Keratinocyte (primary cell): ENCODE data around the gene TACC3.

Source experiments
- EZH2 ChIP-seq: IDR thresholded peaks from one replicate; pipeline ENCODE4 v1.6.1; 2012; ENCODE audit warnings: inconsistent platforms, mild to moderate bottlenecking, low read length, moderate library complexity
- TF ChIP-seq, protein P1 (sequence below), 3 experiments: IDR thresholded peaks in 1 of 3; conservative IDR thresholded peaks in 1 of 3; optimal IDR thresholded peaks in 1 of 3; 2 replicates in 2 of 3; 3 replicates in 1 of 3; pipeline versions ENCODE3 to v1.5.1; 2011; ENCODE audit warnings: low read length in 3 of 3, mild to moderate bottlenecking in 3 of 3, moderate library complexity in 2 of 3, control low read depth in 1 of 3, inconsistent platforms in 1 of 3; ENCODE audit not compliant: insufficient read depth in 2 of 3; ENCODE audit errors: extremely low read depth in 1 of 3

DNA sequence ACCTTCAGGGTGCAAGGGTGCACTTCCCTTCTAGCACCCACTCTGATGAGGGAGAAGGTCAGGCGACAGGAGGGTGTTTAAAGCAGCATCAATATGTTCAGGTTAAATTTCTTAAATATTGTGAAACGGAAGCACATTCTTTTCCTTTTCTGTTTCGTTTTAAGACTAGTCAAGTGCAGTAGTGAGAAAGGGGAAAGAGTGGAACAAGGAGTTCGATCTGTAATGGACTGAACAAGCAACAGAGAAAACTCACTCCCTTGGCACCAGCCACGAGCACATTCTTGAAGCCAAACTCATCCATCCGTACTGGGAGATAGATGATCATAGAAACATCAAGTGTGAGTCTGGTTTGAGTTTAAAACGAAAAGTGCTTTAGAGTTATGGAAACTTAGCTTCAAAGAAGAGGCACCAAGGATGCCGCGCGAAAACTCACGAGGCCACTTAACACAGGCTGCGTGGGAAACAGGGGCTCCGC is 38.0 kb upstream of the TACC3 start:
- TF ChIP-seq, protein P1, sequence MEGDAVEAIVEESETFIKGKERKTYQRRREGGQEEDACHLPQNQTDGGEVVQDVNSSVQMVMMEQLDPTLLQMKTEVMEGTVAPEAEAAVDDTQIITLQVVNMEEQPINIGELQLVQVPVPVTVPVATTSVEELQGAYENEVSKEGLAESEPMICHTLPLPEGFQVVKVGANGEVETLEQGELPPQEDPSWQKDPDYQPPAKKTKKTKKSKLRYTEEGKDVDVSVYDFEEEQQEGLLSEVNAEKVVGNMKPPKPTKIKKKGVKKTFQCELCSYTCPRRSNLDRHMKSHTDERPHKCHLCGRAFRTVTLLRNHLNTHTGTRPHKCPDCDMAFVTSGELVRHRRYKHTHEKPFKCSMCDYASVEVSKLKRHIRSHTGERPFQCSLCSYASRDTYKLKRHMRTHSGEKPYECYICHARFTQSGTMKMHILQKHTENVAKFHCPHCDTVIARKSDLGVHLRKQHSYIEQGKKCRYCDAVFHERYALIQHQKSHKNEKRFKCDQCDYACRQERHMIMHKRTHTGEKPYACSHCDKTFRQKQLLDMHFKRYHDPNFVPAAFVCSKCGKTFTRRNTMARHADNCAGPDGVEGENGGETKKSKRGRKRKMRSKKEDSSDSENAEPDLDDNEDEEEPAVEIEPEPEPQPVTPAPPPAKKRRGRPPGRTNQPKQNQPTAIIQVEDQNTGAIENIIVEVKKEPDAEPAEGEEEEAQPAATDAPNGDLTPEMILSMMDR (optimal IDR thresholded peaks at IDR 0.05 in 1 of 3, IDR thresholded peaks at IDR 0.05 in 1 of 3, conservative IDR thresholded peaks at IDR 0.05 in 1 of 3; ENCODE audit: extremely low read depth in 1 of 3, insufficient read depth in 2 of 3, low read length in 3 of 3) = no peak
- no peak for TF ChIP-seq EZH2
